Fibroblast of skin of left biceps (primary cell): ENCODE data around the gene RTN4RL1.

Source experiments
- DNase-seq, 2 experiments: peaks; one replicate each; pipeline ENCODE4 v3.0.0-alpha.2; 2013; ENCODE audit warnings: low read depth in 2 of 2

Gene RTN4RL1

DNA sequence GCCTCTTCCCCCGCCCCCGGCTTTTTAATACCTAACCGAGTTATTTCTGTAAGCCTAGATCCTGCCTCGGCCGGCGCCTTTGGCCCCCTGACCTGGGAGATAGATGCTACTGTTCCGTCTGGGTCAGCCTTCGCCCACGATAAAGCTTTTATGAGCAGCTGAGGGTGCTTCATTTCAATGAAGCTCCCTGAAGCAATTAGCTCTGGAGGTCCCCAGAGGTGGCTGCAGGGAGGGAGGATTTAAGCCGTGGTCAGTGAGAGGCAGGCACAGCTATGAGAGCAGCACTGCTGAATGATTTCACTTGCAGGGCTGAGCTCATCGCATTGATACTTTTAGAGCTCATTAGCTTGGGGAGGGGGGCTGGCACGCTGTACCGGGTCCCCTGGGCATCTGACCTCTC is 105.9 kb downstream of the RTN4RL1 start:
- DNase-seq, result no peak

DNA sequence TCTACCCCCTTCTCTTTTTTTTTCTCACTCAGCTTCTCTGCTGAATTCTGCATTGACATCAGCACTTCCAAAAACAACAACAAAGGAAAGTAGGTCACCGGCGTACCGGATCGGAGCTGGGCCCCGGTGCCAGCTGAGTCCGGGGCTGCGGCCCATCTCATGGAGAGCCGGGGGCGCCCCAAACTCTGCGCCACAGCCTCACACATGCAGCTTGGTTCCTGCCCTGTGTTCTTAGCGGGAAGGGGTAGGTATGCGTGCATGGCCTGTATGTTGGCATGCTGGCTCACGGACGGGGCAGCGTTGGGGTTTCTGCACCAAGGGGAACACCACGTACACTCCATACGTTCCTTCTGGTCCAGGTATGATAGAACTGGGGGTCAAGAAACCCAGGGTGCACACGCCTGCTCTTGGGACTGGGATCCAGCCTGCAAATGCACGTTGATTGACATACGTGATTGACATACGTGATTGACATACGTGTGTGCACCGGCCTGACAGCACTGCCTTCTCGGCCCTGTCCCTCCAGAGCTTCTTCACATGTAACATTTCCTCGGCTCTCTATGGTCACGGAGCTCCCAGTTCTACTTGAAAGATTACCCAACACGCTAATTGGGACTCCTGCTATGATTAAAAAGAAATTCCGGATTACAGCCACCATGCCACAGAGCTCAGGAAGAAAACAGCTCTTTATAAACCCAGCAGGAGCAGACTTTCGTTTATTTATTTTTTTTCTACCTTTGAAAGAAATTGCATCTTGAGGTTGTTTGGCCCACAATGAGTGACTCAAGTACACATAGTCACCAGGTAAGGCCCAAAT is 106.6 kb downstream of the RTN4RL1 start:
- DNase-seq, result no peak

DNA sequence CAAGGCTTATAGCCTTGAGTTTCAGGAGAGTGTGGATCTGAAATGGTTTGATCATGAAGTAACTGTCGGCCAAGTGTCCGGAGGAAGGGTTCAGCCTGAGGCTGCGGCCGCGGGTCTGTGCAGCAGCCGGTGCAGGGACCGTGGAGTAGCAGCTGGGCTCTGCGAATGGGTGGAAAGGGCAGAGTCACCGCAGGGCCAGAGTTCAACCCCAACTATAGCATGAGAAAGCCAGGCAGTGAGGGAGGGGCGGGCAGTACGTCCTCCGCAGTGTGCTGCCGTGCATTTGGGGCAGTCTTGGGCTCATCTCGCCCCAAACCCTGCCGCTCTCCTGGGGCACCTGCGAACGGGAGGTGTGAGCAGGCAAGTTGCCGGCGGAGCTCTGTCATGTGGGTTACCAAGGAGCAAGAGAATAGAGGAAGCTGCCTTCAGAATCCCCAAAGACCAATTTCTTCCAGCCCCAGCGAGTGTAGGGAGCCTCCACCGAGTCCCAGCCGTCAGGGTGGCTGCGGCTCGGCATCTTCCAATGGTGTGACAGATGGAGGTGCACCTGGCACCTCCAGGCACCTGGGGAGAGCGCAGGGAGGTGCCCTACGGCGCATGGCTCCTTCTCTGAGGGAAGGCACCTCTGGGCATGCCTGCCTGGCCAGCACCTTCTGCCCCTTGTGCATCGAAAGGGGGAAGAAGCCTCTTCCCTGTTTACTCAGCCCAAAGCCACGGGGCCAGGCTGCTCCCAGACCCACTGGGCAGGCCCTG is 108.0 kb downstream of the RTN4RL1 start:
- DNase-seq, result no peak

DNA sequence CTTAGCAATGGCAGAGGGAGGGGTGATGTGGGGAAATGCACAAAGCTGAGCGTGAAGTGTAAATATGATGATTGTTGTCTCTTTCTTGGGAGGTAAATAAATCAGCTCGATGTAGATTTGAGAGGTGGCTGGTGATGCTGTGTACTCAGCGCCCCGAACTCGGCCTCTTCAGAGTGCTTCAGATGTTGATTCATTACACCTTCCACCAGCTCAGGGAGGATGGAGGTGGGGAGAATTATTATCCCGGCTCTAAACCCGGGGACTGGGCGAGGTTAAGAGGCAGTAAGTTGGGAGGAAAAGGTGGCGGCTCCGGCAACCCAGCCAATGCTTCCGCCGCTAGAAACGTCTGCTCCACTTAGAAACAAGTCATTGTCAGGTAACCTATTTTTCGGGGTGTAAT is 108.8 kb downstream of the RTN4RL1 start:
- DNase-seq, result no peak

DNA sequence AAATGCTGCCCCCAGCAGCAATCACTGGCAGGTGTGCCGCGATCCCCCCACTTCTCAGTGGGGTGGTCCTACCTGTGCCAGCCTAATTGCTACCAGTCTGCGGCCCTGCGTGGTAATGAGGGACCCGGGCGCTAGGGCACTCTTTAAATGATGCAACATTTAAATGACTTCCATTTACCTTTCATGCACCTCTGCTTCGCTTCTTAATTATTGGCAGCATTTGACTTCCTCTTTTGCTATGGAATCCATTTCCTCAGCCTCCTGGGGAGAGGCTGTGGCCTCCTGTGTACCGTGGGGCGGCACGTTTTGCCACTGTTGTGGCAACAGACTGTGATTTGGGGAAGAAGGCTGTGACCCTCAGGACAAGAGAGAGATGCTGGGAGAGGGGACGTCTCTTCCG is 109.2 kb downstream of the RTN4RL1 start:
- no peak for DNase-seq

DNA sequence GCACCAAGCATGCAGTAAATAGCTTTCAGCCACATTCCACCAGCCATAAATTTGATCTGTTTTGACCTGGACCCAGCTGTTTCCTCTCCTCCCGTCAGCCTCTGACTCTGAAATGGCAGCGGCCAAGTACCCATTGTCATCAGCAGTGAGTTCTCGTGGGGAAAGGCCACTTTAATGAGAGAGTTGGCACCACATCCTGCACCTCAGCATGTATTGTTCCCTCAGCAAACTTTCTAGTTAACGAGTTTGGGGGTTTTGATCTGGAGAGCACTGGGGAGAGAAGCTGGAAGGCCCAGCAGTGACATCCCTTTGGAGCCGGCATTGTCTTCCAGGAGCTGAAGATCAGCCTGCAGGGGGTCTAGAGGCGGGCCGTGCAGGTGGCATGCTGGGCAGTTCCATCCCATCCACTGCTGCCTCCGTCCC is 110.5 kb downstream of the RTN4RL1 start:
- DNase-seq, result no peak

DNA sequence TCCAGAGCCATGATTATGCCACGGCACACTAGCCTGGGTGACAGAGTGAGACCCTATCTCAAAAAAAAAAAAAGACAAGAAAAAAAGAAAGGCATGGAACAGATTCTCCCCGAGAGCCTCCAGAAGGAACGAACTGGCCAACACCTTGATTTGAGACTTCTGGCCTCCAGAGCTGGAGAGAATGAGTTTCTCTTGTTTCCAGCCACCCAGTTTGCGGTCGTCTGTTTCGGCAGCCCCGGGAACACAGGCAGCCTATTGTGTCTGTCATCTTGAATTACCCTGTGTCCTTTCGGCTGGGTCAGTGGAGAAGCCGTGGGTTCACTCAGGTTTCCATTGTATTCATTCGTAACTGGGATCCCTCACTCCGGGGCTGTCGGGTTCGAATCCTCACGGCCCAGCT is 111.4 kb downstream of the RTN4RL1 start:
- no peak for DNase-seq

DNA sequence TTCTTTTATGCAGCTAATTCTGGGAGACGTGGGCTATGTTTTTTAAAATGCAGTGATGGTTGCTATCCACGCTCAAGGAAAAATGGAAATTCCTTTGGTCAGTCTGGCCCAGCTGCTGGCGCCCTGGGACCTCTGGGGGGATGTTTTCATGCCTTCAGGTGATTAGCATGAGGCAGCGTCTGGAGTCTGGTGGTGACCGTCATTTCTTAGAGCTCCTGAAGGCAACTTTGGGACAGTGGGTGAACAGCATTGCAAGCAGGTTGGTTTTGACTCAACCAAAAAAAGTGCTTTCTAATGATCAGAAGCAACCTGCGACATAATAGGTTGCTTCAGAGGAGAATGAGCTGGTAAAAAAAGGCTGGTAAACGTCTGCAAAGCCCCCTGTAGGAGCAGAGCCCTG is 113.0 kb downstream of the RTN4RL1 start:
- no peak for DNase-seq

DNA sequence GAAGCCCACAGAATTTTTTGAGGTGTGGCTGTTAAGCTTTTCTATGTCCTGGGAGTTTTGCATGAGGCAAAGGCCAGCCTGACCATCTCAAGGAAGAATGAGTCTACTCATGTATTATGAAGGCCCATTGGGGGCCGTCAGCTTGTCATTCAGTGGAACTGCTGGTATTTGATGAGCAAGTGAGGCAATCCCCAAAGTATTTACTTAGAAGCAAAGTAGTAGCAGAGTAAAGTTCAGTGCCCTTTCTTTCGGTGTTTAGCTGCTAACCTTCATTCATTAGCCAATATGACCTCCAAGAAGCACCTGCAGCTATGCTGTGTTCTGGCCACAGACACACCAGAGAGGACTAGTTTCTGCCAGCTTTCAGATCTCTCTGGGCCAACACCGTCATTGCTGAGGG is 115.1 kb downstream of the RTN4RL1 start:
- DNase-seq, result no peak

DNA sequence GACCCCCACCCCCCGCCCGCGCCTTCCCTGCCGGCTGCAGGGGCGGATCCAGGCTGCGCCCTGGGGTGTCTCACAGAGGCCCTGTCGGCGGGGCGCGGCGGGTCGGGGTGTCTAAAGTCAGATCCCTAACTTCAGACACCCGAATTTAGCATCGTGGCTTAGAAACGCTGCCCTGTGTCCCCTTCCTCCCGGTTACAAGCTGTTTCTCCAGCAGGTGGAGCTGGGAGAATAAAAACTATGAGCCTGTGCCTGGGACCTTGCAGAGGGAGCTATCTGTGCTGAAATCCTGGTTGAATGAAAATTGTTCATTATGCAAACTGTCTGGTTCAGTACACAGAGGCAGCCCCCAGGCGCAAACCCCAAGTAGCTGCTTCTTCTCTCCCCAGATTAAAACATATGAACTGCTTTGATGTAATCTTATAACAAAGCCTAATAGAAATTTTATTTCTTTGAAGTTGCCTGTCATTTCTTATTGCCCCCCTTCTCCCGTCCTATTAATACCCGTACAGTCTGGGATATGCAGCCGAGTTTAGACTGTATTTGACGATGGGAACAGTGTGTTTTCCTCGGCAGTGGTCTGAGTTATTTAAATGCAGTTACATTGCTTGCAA is 116.3 kb downstream of the RTN4RL1 start:
- peak; percentile 36 to 46 for DNase-seq

DNA sequence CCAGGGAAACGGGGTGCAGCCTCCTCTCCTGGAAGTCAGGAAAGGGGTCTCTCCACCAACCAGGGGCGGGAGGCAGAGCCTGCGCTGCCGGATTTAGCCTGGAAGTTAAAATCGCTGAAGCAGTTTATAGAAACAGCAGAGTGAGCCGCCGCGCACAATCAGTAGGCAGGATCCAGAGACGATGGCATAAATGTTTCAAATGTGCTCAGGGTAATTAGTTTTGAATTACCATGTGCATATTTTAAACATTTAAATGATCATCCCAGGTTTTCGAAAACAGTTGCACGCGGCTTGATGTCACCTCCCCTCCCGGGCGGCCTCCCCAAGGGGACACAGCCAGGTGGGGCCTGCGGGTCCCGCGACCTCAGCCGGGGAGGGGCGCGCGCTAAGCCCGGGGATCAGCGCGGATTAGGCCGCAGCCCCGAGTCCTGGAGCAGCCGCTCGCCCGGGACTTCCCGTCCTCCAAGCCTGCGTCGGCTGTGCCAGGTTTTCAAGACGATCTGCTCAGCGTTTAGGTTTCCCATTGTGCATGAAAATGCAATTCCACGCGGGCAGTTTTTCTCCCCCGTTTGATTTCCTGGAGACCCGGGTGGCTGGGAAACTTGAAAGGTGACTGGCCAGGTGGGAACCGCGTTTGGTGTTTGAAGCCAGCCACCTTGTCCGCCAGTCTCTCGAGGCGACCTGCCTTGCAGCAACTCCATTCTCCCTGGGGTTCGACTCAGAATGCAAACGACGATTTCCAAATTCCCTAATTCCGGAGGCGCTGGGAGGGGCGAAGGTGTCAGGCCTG is 117.0 kb downstream of the RTN4RL1 start:
- no peak for DNase-seq

DNA sequence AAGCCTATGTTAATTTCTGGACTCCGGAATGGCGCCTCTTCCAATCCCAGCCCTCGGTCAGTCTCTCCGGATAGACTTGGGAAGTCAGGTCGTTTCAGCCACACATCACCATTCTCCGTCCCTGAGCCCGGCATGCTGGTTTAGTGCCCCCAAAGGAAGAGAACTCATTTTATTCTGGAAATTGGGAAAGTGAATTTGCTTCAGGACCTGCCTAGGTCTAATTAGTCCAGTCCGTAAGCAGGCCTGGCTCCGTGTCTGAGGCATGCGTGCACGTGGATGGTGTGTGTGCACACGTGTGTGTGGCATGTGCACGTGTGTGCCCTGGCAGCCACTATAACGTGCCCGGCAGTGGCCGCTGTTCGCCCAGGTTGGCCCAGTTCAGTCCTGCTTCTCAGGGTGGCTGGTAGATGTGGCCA is 117.9 kb downstream of the RTN4RL1 start:
- DNase-seq, result no peak

DNA sequence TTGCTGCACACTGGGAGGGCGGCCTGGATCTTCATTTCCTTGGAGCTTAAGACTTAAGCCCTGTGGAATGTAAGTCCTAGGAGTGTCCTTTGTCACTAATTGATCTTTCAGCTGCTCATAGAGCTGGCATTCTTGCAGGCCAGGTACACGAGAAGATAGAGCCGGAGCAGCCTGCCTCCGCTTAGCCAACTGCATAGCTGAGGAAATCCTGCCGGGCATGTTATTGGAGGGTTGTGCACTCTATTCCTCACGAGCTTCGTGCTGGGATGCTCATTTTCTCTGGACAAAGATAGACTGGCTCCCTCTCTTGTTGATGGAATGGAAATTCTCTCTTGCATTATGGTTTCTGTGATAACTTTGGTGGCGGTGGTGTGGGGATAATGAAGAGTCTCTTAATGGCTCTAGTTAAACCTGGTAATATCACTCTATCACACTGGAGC is 118.5 kb downstream of the RTN4RL1 start:
- DNase-seq, result no peak

DNA sequence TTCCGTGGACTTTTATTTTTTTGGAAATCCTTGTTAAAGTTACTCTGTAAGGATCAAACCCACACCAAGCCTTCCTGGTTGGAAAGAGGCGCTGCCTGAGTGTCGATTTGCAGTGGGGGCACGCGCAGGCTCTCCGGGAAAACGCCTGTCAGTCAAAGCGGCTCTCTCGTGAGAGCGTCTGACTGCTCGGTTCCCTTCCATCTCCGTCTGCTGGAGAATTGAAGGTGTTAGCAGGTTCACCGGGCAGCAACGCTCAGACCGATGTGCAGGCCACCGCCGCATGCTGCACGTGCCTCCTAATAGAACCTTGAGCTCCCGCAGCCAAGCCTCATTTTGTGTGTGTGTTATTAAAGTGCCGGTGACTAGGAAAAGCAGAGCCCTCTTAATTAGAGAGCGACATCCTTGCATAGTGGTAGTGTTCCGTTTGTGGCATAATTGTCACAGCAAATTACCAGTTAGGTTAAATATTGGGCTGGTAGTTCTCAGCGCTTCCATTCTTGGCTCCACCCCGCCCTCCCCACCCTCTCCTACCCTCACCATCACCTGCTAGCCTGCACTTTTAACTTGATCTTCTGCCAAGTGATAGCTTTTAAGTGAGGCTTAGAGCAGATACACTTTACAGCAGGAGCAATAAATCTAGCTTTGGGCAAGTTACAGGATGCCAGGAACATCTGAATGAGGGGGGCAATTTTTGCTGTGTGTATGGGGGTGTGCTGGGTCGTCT is 119.8 kb downstream of the RTN4RL1 start:
- DNase-seq, result no peak

DNA sequence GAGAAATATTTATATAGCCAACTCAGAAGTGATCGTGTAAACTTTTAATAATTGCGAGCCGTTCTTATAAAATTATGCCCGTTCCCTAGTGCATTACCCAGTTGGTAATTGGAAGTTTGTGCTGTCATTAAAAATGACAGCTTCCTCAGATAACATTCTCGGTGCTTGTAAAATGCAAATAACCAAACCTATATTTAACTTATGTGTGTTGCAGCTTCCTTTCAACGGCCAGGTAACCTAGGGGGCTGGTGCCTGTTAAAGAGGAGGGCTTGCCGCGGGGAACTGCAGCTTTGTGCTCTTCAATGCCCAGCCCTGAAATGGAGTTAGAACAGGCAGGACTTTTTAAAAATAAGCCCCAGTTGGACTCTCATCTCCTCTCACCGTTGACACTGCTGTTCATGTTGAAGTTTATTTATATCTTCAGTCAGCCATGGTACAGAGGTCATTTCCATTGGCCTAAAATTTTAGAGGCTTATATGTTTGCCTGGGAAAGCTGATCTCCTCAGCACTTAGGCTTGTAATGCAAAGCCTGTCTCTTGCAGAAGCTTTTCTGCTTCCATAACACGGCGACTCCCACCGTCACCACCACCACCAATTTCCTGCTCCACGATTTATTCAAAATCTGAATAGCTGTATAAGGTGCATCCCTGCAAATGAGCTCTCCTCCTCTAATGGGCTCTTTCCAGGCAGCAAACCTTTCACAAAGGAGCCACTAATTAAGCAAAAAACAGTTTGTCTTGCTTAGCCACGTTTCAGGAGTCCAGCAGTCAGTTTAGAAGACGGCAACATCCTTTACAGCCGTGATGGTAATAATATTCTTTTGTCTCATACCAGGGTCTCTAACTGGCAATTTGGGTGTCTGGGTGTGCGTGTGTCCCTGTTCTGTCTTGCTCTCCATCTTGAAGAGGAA is 120.6 kb downstream of the RTN4RL1 start:
- no peak for DNase-seq

DNA sequence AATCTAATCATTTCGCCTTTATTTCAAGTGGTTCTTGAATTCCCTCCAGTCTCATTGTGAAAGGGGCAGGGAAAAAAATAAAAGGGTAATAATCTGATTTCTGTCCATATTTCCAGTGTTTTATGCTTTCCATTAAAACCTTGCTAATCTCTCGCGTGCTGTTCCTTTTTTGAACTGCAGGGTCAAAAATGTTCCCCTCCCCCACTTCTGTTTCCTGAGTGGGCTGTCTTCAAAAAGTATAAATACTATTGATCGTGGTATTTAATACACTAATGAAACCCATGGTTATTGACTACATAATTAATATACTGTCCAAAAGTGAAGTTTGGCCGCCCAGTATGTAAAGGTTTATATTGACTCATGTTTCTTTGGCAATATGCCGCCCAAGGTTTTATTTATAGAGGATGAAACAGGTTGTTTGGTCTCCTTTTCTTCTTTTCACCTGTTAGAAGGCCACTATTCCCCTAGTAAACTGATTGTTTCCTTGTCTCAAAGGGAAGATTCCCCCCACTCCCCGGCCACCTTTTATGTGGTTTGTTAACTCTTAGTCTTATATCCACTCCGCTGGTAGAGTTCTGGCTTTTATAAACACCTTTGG is 125.6 kb downstream of the RTN4RL1 start:
- DNase-seq, result no peak

DNA sequence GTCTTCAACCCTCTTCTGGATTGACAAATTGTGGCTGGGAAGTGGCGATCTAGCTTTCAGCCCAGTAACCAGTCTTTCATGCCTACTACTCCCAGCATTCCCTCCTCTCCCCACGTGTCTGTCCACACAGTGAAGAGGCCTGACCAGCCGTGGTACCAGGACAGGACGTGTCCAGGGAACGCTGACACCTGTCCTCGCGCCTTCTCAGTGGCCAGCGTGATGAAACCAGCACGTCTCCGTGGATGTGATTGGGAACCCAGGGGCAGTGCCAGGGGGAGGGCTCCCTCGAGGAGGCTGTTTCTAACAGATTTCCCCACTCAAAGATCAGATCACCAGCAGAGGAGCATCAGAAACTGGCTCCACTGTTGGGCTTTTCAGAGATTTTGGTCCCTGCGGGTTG is 126.3 kb downstream of the RTN4RL1 start:
- no peak for DNase-seq

DNA sequence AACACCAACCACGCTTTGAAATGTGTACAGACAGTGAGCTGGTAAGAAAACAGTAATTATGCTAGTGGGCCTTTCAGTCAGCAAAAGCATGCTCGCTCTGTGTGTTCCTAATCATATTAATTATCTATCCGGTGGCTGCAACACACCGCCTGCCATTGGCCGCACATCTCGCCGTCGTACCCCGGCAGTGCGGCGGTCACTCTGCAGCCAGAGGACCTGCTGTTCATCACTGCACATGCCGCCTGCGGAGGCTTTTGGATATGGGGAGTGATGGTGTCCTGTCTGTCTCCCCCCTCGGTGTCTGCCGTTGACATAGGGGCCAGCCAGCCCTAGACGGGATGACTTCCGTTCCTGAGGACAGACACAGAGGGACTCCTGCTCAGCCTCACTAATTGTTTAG is 126.8 kb downstream of the RTN4RL1 start:
- no peak for DNase-seq

DNA sequence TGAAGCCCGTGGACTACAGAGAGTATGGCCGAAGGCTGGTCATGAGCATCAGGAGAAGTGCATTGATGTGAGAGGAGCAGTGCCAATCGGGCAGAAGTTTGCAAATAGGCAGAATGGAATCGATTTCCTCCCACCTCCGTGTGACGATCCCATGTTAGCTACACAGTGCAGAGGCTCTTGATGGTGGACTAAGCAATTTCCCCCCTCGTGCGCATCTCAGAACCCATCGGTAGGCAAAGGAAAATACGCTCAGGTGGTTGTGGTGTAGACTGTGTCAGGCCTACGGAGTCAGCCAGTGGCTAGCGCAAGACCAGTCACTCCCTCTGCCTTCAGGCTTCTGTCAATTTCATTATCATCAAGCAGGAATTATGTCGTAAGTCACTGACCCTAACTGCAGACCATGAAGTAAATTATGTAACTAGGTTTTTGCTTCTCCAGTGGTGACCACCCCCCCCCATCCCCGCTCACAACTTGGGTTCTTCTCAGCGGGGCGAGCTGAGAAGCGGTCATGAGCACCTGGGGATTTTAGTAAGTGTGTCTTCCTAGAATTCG is 128.0 kb downstream of the RTN4RL1 start:
- DNase-seq, result no peak
